ENCODE measurements around the gene SOCS3.

- TF ChIP-seq, protein P1, sequence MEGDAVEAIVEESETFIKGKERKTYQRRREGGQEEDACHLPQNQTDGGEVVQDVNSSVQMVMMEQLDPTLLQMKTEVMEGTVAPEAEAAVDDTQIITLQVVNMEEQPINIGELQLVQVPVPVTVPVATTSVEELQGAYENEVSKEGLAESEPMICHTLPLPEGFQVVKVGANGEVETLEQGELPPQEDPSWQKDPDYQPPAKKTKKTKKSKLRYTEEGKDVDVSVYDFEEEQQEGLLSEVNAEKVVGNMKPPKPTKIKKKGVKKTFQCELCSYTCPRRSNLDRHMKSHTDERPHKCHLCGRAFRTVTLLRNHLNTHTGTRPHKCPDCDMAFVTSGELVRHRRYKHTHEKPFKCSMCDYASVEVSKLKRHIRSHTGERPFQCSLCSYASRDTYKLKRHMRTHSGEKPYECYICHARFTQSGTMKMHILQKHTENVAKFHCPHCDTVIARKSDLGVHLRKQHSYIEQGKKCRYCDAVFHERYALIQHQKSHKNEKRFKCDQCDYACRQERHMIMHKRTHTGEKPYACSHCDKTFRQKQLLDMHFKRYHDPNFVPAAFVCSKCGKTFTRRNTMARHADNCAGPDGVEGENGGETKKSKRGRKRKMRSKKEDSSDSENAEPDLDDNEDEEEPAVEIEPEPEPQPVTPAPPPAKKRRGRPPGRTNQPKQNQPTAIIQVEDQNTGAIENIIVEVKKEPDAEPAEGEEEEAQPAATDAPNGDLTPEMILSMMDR (conservative IDR thresholded peaks at IDR 0.05), result no peak
- TF ChIP-seq EZH2 (IDR thresholded peaks at IDR 0.05; ENCODE audit: low read depth), result no peak
These were observed 2.0 kb downstream of the SOCS3 start for GRCh38 chr17:78357672-78358537.
